ENCODE data around the gene AJUBA.

DNA sequence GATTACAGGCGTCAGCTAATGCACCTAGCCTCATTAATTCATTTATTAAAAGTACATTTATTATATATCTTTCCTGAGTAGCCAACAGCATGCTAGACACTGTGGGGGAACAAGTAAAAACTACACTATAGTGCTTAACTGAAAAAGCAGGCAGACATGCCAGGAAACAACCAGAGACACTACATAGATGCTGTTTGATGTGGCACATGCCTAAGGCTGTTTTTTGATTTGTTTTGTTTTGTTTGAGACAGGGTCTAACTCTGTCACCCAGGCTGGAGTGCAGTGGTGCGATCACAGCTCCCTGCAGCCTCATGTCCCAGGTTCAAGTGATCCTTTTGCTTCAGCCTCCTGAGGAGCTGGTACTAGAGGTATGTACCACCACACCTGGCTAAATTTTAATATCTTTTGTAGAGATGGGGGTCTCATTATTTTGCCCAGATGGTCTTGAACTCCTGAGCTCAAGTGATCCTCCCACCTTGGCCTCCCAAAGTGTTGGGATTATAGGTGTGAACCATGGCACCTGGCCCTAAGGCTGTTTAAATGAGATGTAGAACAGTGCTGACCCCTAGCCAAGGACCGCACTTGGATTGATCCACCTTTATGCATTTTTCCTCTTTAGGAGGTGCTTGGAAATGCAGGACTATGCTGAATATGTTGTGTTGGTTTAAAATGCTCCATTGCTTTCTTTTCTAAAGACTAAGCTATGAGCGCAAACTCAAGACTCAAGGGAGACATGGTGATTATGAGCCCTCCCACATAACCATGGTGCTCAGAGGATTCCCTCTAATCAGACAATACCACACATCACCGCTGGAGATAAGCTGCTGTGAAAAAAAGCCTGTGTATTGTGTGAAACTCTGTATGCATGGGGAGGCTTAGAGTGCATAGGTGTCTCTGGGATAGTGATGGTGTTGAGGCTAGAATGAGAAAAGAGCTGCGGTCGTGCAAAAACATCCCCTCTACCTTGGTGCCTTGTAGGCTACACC, 38.1 kb upstream of the AJUBA start:
- TF ChIP-seq, protein P1, sequence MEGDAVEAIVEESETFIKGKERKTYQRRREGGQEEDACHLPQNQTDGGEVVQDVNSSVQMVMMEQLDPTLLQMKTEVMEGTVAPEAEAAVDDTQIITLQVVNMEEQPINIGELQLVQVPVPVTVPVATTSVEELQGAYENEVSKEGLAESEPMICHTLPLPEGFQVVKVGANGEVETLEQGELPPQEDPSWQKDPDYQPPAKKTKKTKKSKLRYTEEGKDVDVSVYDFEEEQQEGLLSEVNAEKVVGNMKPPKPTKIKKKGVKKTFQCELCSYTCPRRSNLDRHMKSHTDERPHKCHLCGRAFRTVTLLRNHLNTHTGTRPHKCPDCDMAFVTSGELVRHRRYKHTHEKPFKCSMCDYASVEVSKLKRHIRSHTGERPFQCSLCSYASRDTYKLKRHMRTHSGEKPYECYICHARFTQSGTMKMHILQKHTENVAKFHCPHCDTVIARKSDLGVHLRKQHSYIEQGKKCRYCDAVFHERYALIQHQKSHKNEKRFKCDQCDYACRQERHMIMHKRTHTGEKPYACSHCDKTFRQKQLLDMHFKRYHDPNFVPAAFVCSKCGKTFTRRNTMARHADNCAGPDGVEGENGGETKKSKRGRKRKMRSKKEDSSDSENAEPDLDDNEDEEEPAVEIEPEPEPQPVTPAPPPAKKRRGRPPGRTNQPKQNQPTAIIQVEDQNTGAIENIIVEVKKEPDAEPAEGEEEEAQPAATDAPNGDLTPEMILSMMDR (IDR thresholded peaks at IDR 0.05) = no peak
- no peak for TF ChIP-seq POLR2A (IDR thresholded peaks at IDR 0.05)

Data from prostate gland (tissue), 2 donors.